Measurements from ENCODE around the gene KIAA0586. TPM values are rescaled to one million over a fixed set of nuclear protein-coding genes. Genes with fewer than 3 reads are reported as not detected.

Gene KIAA0586
- total RNA-seq, 1 experiment from 2014 or later = 20.9 TPM

- H3K4me1 Mint-ChIP-seq = no peaks in the 10 kb centered on the region
- H2AFZ ChIP-seq (ENCODE audit: low read length) = no peak overlapping the region
- no peak for DNase-seq
- H2AK5ac ChIP-seq (ENCODE audit: insufficient read length, low read length) = no peak overlapping the region
- no peak overlapping the region for H3K4me3 Mint-ChIP-seq
- TF ChIP-seq CTCF (conservative IDR thresholded peaks at IDR 0.05) = no peak
- H3K27me3 ChIP-seq (ENCODE audit: insufficient read depth, low read length) = no peaks in the 10 kb centered on the region
- H3K9me3 Mint-ChIP-seq = no peaks in the 10 kb centered on the region
- no peaks in the 10 kb centered on the region for H3K79me1 ChIP-seq (ENCODE audit: insufficient read depth, low read depth, low read length, poor library complexity, severe bottlenecking)
- no CpG with 5 or more reads among the region's 1 CpG for WGBS (ENCODE audit: extremely low coverage, insufficient read length, low lambda C conversion rate)
- no peaks in the 10 kb centered on the region for H4K20me1 ChIP-seq (ENCODE audit: control insufficient read depth, insufficient read depth, insufficient read length)
- H2BK120ac ChIP-seq (ENCODE audit: low read depth, low read length, poor library complexity, severe bottlenecking) = no peak overlapping the region
- H3K14ac ChIP-seq (ENCODE audit: insufficient read depth, low read length) = no peak overlapping the region
- H2BK12ac ChIP-seq (ENCODE audit: insufficient read length, low read depth, low read length) = no peak overlapping the region
- H3K4me2 ChIP-seq (ENCODE audit: insufficient read depth, insufficient read length, low read length) = no peak overlapping the region
- no peak overlapping the region for H3K23ac ChIP-seq (ENCODE audit: insufficient read length, low read depth, low read length)
- H2BK5ac ChIP-seq (ENCODE audit: insufficient read length, low read length) = no peak overlapping the region
- no peak overlapping the region for H2BK15ac ChIP-seq (ENCODE audit: low read depth, low read length)
- no peak overlapping the region for H3K9ac ChIP-seq (ENCODE audit: extremely low read depth, insufficient read length, low read length)
- no peaks in the 10 kb centered on the region for H3K4me1 ChIP-seq (ENCODE audit: insufficient read depth, low read length)
- H3K18ac ChIP-seq (ENCODE audit: insufficient read length, low read depth, low read length) = no peak overlapping the region
- H3K27ac Mint-ChIP-seq = no peak overlapping the region
- H3K27me3 Mint-ChIP-seq (ENCODE audit: low read depth) = no peaks in the 10 kb centered on the region
- no peak overlapping the region for H3K56ac ChIP-seq (ENCODE audit: insufficient read length, low read depth, low read length)
- H2BK20ac ChIP-seq (ENCODE audit: low read depth, low read length, poor library complexity, severe bottlenecking) = no peak overlapping the region
- no peak overlapping the region for H4K91ac ChIP-seq (ENCODE audit: insufficient read length, low read depth, low read length)
- H3K4ac ChIP-seq (ENCODE audit: low read depth, low read length) = no peak overlapping the region
- H4K5ac ChIP-seq (ENCODE audit: insufficient read length, low read depth, low read length) = no peak overlapping the region
- no peak overlapping the region for H3K27ac ChIP-seq (ENCODE audit: insufficient read length, low read depth, low read length)
- peaks cover 4 to 26% (median 12%) of the 10 kb centered on the region in 3 experiments; a peak in 4 of 7 replicates for H3K36me3 Mint-ChIP-seq (ENCODE audit: insufficient read depth in 1 of 3, low read depth in 3 of 3)
- H4K8ac ChIP-seq (replicated peaks; ENCODE audit: insufficient read length, low read depth, low read length) = no peak overlapping the region
- H3K79me2 ChIP-seq (ENCODE audit: insufficient read depth, low read length) = no peaks in the 10 kb centered on the region
- H3K9me3 ChIP-seq (ENCODE audit: control insufficient read depth, low read depth, low read length) = no peaks in the 10 kb centered on the region
- H3T11ph ChIP-seq (ENCODE audit: low read length) = no peak overlapping the region
- H3K23me2 ChIP-seq (ENCODE audit: insufficient read length, low read depth, low read length, poor library complexity, severe bottlenecking) = no peaks in the 10 kb centered on the region
Measured at GRCh38 chr14:58466459-58466858, 38.9 kb downstream of the KIAA0586 start.
